DND-41 (cell line): ENCODE results near the gene RPS6KA1.
A peak's percentile ranks its signal among the peaks of the same experiment; 100 is the strongest.

ENCODE experiments used
- ATAC-seq: fragments of 200-7000 bp; cut with Tn5 transposase; 3 replicates; pipeline ENCODE4 v1.9.1; 2021; ENCODE audit warnings: low read depth; ENCODE audit not compliant: insufficient read depth
- DNase-seq: peaks from one replicate; pipeline ENCODE4 v3.0.0-alpha.2; 2020
- H2AFZ ChIP-seq: 2 replicates; pipeline ENCODE4 v1.6.0; 2012; ENCODE audit warnings: low read depth, low read length
- H3K27ac ChIP-seq: 2 replicates; pipeline ENCODE4 v1.5.1; 2012; ENCODE audit warnings: low read length, inconsistent platforms
- H3K27me3 ChIP-seq: fragments of 200-600 bp; sonication (generic); 2 replicates; pipeline ENCODE4 v1.6.0; 2012; ENCODE audit warnings: low read length, mild to moderate bottlenecking, inconsistent platforms; ENCODE audit not compliant: insufficient read depth, poor library complexity
- H3K36me3 ChIP-seq: 2 replicates; pipeline ENCODE4 v1.5.1; 2012; ENCODE audit warnings: low read length, inconsistent platforms; ENCODE audit not compliant: insufficient read depth
- H3K4me1 ChIP-seq: 2 replicates; pipeline ENCODE4 v1.5.1; 2012; ENCODE audit warnings: mild to moderate bottlenecking, low read length; ENCODE audit not compliant: insufficient read depth
- H3K4me2 ChIP-seq: 2 replicates; pipeline ENCODE4 v1.6.0; 2012; ENCODE audit warnings: mild to moderate bottlenecking, moderate library complexity, low read length, inconsistent platforms; ENCODE audit not compliant: insufficient read depth
- H3K4me3 ChIP-seq, 2 experiments: fragments of 200-600 bp in 1 of 2; shearing (Covaris generic) in 1 of 2; 2 replicates each; pipeline ENCODE4 v1.5.1; 2012 to 2016; ENCODE audit warnings: inconsistent platforms in 2 of 2, low read length in 2 of 2, mild to moderate bottlenecking in 2 of 2, low read depth in 1 of 2, moderate library complexity in 1 of 2
- H3K79me2 ChIP-seq: 2 replicates; pipeline ENCODE4 v1.6.0; 2012; ENCODE audit warnings: low read length, inconsistent platforms; ENCODE audit not compliant: insufficient read depth
- H3K9ac ChIP-seq: 2 replicates; pipeline ENCODE4 v1.6.0; 2012; ENCODE audit warnings: low read depth, mild to moderate bottlenecking, inconsistent platforms, low read length, moderate library complexity
- H3K9me3 ChIP-seq: 2 replicates; pipeline ENCODE4 v1.5.1; 2012; ENCODE audit warnings: low read length, moderate library complexity, mild to moderate bottlenecking, inconsistent platforms; ENCODE audit not compliant: insufficient read depth, severe bottlenecking
- H4K20me1 ChIP-seq: 2 replicates; pipeline ENCODE4 v1.6.0; 2012; ENCODE audit warnings: low read length; ENCODE audit not compliant: insufficient read depth
- CTCF ChIP-seq: IDR thresholded peaks from 2 replicates; pipeline ENCODE4 v1.5.1; 2012; ENCODE audit warnings: borderline replicate concordance, low read length, moderate library complexity, mild to moderate bottlenecking; ENCODE audit not compliant: poor library complexity, severe bottlenecking; ENCODE audit errors: extremely low read depth
- EZH2 ChIP-seq: IDR thresholded peaks from 3 replicates; pipeline ENCODE4 v1.6.1; 2012; ENCODE audit warnings: borderline replicate concordance, low read depth, mild to moderate bottlenecking, moderate library complexity, low read length, inconsistent platforms; ENCODE audit not compliant: severe bottlenecking

Gene RPS6KA1

DNA sequence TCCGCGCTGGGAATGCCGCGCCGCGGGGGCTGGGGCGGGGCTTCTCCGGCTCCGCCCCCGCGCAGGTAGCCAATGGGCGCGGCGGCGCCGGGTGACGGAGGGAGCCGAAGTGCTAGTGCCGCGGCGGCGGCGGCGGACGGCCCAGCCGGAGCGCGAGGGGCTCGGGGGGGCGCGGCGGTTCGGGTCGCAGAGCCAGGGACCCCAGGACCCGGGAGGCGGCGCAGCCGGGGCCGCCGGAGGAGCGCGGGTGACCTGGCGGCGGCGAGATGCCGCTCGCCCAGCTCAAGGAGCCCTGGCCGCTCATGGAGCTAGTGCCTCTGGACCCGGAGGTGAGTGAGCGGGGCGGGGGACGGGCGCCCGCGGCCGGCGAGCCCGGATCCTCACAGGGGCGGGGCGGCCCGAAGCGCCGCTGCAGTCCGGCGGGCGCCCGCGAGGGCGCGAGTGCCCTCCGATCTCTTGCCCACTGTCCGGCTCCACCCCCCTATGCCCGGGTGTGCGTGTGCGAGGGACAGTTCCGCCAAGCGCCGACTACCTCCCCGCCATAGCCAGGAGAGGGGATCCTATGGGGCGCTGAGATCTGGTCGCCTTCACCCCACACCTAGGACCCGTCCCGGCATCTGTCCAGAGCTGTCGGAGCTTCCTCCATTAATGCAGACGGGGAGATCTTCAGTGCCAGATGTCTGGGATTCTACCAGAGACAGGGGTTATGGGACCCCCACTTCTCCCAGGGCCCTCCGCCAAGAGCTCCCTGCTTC lies at the start of gene RPS6KA1:
TSS of gene RPS6KA1 (plus strand) at position 107 of the 755 bp plus-strand sequence. CDS start at position 267, 160 bp downstream.
- Histone ChIP-seq H3K27me3 (no peaks in the 10 kb centered on the region), H3K9me3 (no peaks in the 10 kb centered on the region), H4K20me1 (peaks cover 4% of the 10 kb centered on the region; the same call in 1 of the 2 replicates), H3K4me2 (peak within 1 kb of the TSS; percentile 91), H3K36me3 (no peaks in the 10 kb centered on the region), H2AFZ (peak within 1 kb of the TSS; percentile 91), H3K79me2 (no peaks in the 10 kb centered on the region), H3K4me3 (peak within 1 kb of the TSS; percentile 33 to 69; a peak in 3 of 4 replicates), H3K27ac (peak within 1 kb of the TSS; percentile 60), H3K4me1 (peaks cover 24% of the 10 kb centered on the region), H3K9ac (peak within 1 kb of the TSS; percentile 72)
- DNase-seq (peak; percentile 76), ATAC-seq (peak; percentile 91)
- TF ChIP-seq EZH2 (no peak), CTCF (no peak)

DNA sequence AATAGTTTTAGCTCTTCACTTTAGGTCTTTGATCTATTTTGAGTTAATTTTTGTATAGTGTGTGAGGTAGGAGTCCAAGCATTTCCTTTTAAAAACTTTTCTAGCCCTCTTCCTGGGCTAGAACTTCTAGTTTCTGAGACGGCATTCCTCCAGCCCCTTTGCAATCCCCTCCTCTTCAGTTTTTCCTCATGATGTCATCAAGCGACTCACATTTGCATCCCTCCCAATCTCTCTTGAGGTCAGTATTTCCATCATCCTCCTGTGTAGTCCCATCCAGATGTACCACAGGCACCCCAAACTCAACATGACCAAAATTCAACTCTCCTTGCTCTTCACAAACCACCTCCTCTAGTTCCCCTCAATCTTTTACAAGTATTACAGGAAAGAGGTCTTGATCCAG lies 46.6 kb upstream of the RPS6KA1 start:
- H3K9me3 ChIP-seq: no peaks in the 10 kb centered on the region
- H3K79me2 ChIP-seq: no peaks in the 10 kb centered on the region
- DNase-seq (no peak), ATAC-seq (no peak)
- H3K27me3 ChIP-seq: no peaks in the 10 kb centered on the region
- no peak overlapping the region for H3K4me2 ChIP-seq
- no peak overlapping the region for H2AFZ ChIP-seq
- H3K4me1 ChIP-seq: no peaks in the 10 kb centered on the region
- no peaks in the 10 kb centered on the region for H4K20me1 ChIP-seq
- no peak for TF ChIP-seq EZH2
- no peak for TF ChIP-seq CTCF
- peaks cover 12% of the 10 kb centered on the region; the same call in 1 of the 2 replicates for H3K36me3 ChIP-seq
- H3K27ac ChIP-seq: no peak overlapping the region
- no peak overlapping the region for H3K9ac ChIP-seq
- no peak overlapping the region for H3K4me3 ChIP-seq

DNA sequence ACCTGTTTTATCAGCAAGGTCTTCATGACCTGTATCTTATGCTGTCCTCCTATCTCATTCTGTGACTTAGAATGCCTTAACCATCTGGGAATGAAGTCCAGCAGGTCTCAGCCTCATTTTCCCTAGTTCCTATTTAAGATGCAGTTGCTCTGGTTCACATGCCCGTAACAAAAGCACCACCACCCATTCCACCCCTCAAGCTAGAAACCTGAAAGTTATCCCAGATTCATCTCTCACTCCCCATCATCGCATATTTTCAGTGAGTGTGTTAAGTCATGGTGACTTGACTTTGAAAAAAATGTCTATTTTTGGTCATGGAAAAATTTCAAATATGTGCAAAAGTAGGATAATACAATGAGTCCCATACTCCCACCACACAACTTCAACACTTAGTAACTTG lies 45.6 kb upstream of the RPS6KA1 start:
- no peaks in the 10 kb centered on the region for H4K20me1 ChIP-seq
- no peaks in the 10 kb centered on the region for H3K79me2 ChIP-seq
- H3K9me3 ChIP-seq: no peaks in the 10 kb centered on the region
- TF ChIP-seq CTCF (no peak), EZH2 (no peak)
- H3K27ac ChIP-seq: no peak overlapping the region
- H3K4me3 ChIP-seq: no peak overlapping the region
- no peak for ATAC-seq
- H2AFZ ChIP-seq: no peak overlapping the region
- no peak for DNase-seq
- peaks cover 6% of the 10 kb centered on the region; the same call in 1 of the 2 replicates for H3K36me3 ChIP-seq
- no peaks in the 10 kb centered on the region for H3K27me3 ChIP-seq
- no peak overlapping the region for H3K9ac ChIP-seq
- H3K4me1 ChIP-seq: no peaks in the 10 kb centered on the region
- no peak overlapping the region for H3K4me2 ChIP-seq
